Smooth muscle cell (in vitro differentiated cells): Measurements from ENCODE around the gene N4BP2L2. TPM values are rescaled to one million over a fixed set of nuclear protein-coding genes. Genes with fewer than 3 reads are reported as not detected.

Experiments
- DNase-seq: peaks from one replicate; lab custom pipeline; 2025; ENCODE audit not compliant: unreplicated experiment; lab: John Stamatoyannopoulos, UW
- H2AFZ ChIP-seq: fragments of 200-600 bp; sonication (generic); 2 replicates; pipeline ENCODE4 v1.6.0; 2016; ENCODE audit warnings: antibody characterized with exemption, low read depth, mild to moderate bottlenecking
- H3F3A ChIP-seq: fragments of 200-600 bp; sonication (generic); 2 replicates; pipeline ENCODE4 v1.6.0; 2017; ENCODE audit warnings: antibody characterized with exemption, low read depth
- H3K27ac ChIP-seq: fragments of 200-600 bp; sonication (generic); 2 replicates; pipeline ENCODE4 v1.5.1; 2016; ENCODE audit warnings: low read depth, mild to moderate bottlenecking
- H3K27me3 ChIP-seq: fragments of 200-600 bp; sonication (generic); 2 replicates; pipeline ENCODE4 v1.6.1; 2016; ENCODE audit warnings: low read depth, mild to moderate bottlenecking
- H3K36me3 ChIP-seq: fragments of 200-600 bp; sonication (generic); 2 replicates; pipeline ENCODE4 v1.5.1; 2016; ENCODE audit warnings: low read depth
- H3K4me1 ChIP-seq: fragments of 200-600 bp; sonication (generic); 2 replicates; pipeline ENCODE4 v1.5.1; 2016; ENCODE audit warnings: low read depth
- H3K4me2 ChIP-seq: fragments of 200-600 bp; sonication (generic); 2 replicates; pipeline ENCODE4 v1.6.0; 2016; ENCODE audit warnings: mild to moderate bottlenecking
- H3K4me3 ChIP-seq: fragments of 200-600 bp; sonication (generic); 2 replicates; pipeline ENCODE4 v1.5.1; 2016; ENCODE audit warnings: mild to moderate bottlenecking
- H3K79me2 ChIP-seq: fragments of 200-600 bp; sonication (generic); 2 replicates; pipeline ENCODE4 v1.6.0; 2016; ENCODE audit warnings: low read depth, mild to moderate bottlenecking
- H3K9ac ChIP-seq: fragments of 200-600 bp; sonication (generic); 2 replicates; pipeline ENCODE4 v1.6.0; 2016; ENCODE audit warnings: low read depth
- H3K9me3 ChIP-seq: fragments of 200-600 bp; sonication (generic); replicated peaks from 2 replicates; pipeline ENCODE4 v1.5.1; 2016; ENCODE audit warnings: low read depth
- H4K20me1 ChIP-seq: fragments of 200-600 bp; sonication (generic); 2 replicates; pipeline ENCODE4 v1.6.0; 2016; ENCODE audit warnings: low read depth
- CTCF ChIP-seq: fragments of 200-600 bp; sonication (generic); IDR thresholded peaks from 2 replicates; pipeline ENCODE4 v1.5.1; 2017; ENCODE audit warnings: borderline replicate concordance, mild to moderate bottlenecking, antibody characterized with exemption; ENCODE audit not compliant: insufficient read depth, poor library complexity, severe bottlenecking
- WGBS: methylation state at CpG from one replicate; pipeline ENCODE4 v1.1.7; 2016; ENCODE audit warnings: low lambda C conversion rate; 5-methylcytosine and 5-hydroxymethylcytosine counted together
- polyA plus RNA-seq: library from polyadenylated mRNA; unstranded; fragments of >200 nt; fragmentation: Nextera tagmentation; extraction: Ambion mirVana; gene quantifications from 2 replicates; pipeline ENCODE4 v1.2.1, GENCODE V29; 2016
- total RNA-seq: library from RNA; depleted of rRNA; stranded (reverse); fragments of >200 nt; gene quantifications from 2 replicates; pipeline ENCODE4 v1.2.3, GENCODE V29; 2014

N4BP2L2 gene
- total and polyA plus RNA-seq, 2 experiments from 2014 or later = 51.3 to 96.0 TPM

- H3K4me2 ChIP-seq = peak overlapping the region; percentile 90
- H3K4me1 ChIP-seq = peaks cover 6% of the 10 kb centered on the region
- 93% methylated on average over 9 of the region's 9 CpGs for WGBS
- H3K4me3 ChIP-seq = peak overlapping the region; percentile 65
- H3K36me3 ChIP-seq = no peaks in the 10 kb centered on the region
- no peaks in the 10 kb centered on the region for H3F3A ChIP-seq
- H3K27ac ChIP-seq = no peak overlapping the region
- H3K79me2 ChIP-seq = no peaks in the 10 kb centered on the region
- H4K20me1 ChIP-seq = no peaks in the 10 kb centered on the region
- peaks cover 26% of the 10 kb centered on the region for H3K27me3 ChIP-seq
- H3K9me3 ChIP-seq = no peaks in the 10 kb centered on the region
- no peak overlapping the region for H2AFZ ChIP-seq
- H3K9ac ChIP-seq = no peak overlapping the region
- TF ChIP-seq CTCF = no peak
- no peak for DNase-seq
These were observed 109.8 kb downstream of the N4BP2L2 start for GRCh38 chr13:32428581-32429432.

- no peak for DNase-seq
- Histone ChIP-seq H3F3A (no peaks in the 10 kb centered on the region), H3K27ac (no peak within 1 kb of the TSS), H3K4me1 (peaks cover 6% of the 10 kb centered on the region), H2AFZ (no peak within 1 kb of the TSS), H3K9ac (peak within 1 kb of the TSS; percentile 6), H4K20me1 (no peaks in the 10 kb centered on the region), H3K36me3 (no peaks in the 10 kb centered on the region), H3K79me2 (no peaks in the 10 kb centered on the region), H3K27me3 (peaks cover 26% of the 10 kb centered on the region), H3K4me3 (peak within 1 kb of the TSS; percentile 65), H3K4me2 (peak within 1 kb of the TSS; percentile 90), H3K9me3 (no peaks in the 10 kb centered on the region)
- 4% methylated on average over 31 of the region's 40 CpGs for WGBS
- TF ChIP-seq CTCF = no peak
These were observed 110.6 kb downstream of the N4BP2L2 start, which contains the start of gene N4BP2L1 for GRCh38 chr13:32427852-32428580. TSS of gene N4BP2L1 (minus strand) at chr13:32428130. CDS start at chr13:32428082, 48 bp downstream.

GRCh38 chr13:32426990-32427851 lies 111.4 kb downstream of the N4BP2L2 start:
- H3K4me1 ChIP-seq = peaks cover 6% of the 10 kb centered on the region
- no peaks in the 10 kb centered on the region for H4K20me1 ChIP-seq
- H3K36me3 ChIP-seq = no peaks in the 10 kb centered on the region
- no peak for TF ChIP-seq CTCF
- peak overlapping the region; percentile 6 for H3K9ac ChIP-seq
- 7% methylated on average over 31 of the region's 90 CpGs for WGBS
- H3K27ac ChIP-seq = no peak overlapping the region
- DNase-seq = peak; percentile 11
- H3K79me2 ChIP-seq = no peaks in the 10 kb centered on the region
- H3F3A ChIP-seq = no peaks in the 10 kb centered on the region
- peak overlapping the region; percentile 90 for H3K4me2 ChIP-seq
- H3K9me3 ChIP-seq = no peaks in the 10 kb centered on the region
- no peak overlapping the region for H2AFZ ChIP-seq
- H3K4me3 ChIP-seq = peak overlapping the region; percentile 65
- peaks cover 26% of the 10 kb centered on the region for H3K27me3 ChIP-seq
